Kidney (tissue), 14 donors: ENCODE measurements around the gene MAD1L1. TPM values are rescaled to one million over a fixed set of nuclear protein-coding genes. Genes with fewer than 3 reads are reported as not detected.

Experiments used
- DNase-seq, 5 donors: peaks; one replicate each; pipeline ENCODE4 v3.0.0-alpha.2; 2013 to 2020
- FAIRE-seq: peaks from 2 replicates; lab custom pipeline; 2012; peaks lifted over from hg19 to GRCh38; lab: Jason Lieb, UNC
- H3K27ac ChIP-seq, 2 donors: one replicate each; pipeline ENCODE4 v1.7.0; 2013; ENCODE audit warnings: low read depth in 2 of 2, low read length in 2 of 2, inconsistent platforms in 1 of 2
- H3K27me3 ChIP-seq: one replicate; pipeline ENCODE4 v1.7.1; 2013; ENCODE audit warnings: low read length, inconsistent platforms; ENCODE audit not compliant: control insufficient read depth, insufficient read depth
- H3K36me3 ChIP-seq, 3 donors: one replicate each; pipeline versions ENCODE4 v1.7.0 to v1.7.1; 2013; ENCODE audit warnings: low read length in 3 of 3, control low read depth in 1 of 3, inconsistent platforms in 1 of 3; ENCODE audit not compliant: insufficient read depth in 3 of 3, control insufficient read depth in 2 of 3
- H3K4me1 ChIP-seq, 3 donors: one replicate each; pipeline versions ENCODE4 v1.7.0 to v1.7.1; 2013; ENCODE audit warnings: low read length in 3 of 3, inconsistent platforms in 1 of 3, low read depth in 1 of 3; ENCODE audit not compliant: control insufficient read depth in 2 of 3, insufficient read depth in 2 of 3
- H3K4me3 ChIP-seq, 3 donors: one replicate each; pipeline versions ENCODE4 v1.7.0 to v1.8.1; 2013; ENCODE audit warnings: low read length in 3 of 3, control low read depth in 1 of 3, inconsistent platforms in 1 of 3
- H3K9ac ChIP-seq, 3 donors: one replicate each; pipeline versions ENCODE4 v1.7.0 to v1.7.1; 2013; ENCODE audit warnings: low read length in 3 of 3, control low read depth in 1 of 3, inconsistent platforms in 1 of 3
- H3K9me3 ChIP-seq, 3 donors: one replicate each; pipeline versions ENCODE4 v1.7.0 to v1.7.1; 2013; ENCODE audit warnings: low read length in 3 of 3, control low read depth in 1 of 3, inconsistent platforms in 1 of 3; ENCODE audit not compliant: control insufficient read depth in 2 of 3, insufficient read depth in 1 of 3
- intact Hi-C: fragments of 100-400 bp; cut with DNase I; formaldehyde crosslinking; loops from one replicate; pipeline ENCODE4 v1.11.1; 2022
- polyA plus RNA-seq: library from polyadenylated mRNA; stranded (reverse); fragments of 350-450 nt; fragmentation: Illumina TruSeq; extraction: RNeasy Lipid Tissue Mini Kit (QIAGEN cat#74804); gene quantifications from one replicate; pipeline ENCODE4 v1.2.3, GENCODE V29; 2014; ENCODE audit warnings: low read depth, low replicate concordance; ENCODE audit not compliant: insufficient read depth
- total RNA-seq: library from RNA; stranded (reverse); fragmentation: NEBNext Ultra II Directional; extraction: Animal tissue kit (Norgen Biotek cat#: 25700); gene quantifications from one replicate; pipeline ENCODE4 v1.2.1, GENCODE V29; 2021
- TF ChIP-seq, protein P1 (sequence below): IDR thresholded peaks from 3 replicates; pipeline ENCODE4 v1.5.1; 2012; ENCODE audit warnings: mild to moderate bottlenecking, moderate library complexity, borderline replicate concordance; ENCODE audit not compliant: insufficient read depth; ENCODE audit errors: extremely low read depth
- donor health status: control.
- donor health status: control.
- donor health status: control.
- donor health status: control.
- donor health status: control.
- donor health status: DM: yes; HTN: yes; CAD: no.
- donor health status: Normal renal cell carcinoma (clear cell type).

The MAD1L1 gene
- total and polyA plus RNA-seq, 2 donors from 2014 or later: 33.2 to 45.2 TPM

GRCh38 chr7:2255145-2256139 lies 22.7 kb upstream of the MAD1L1 start:
- TF ChIP-seq, protein P1, sequence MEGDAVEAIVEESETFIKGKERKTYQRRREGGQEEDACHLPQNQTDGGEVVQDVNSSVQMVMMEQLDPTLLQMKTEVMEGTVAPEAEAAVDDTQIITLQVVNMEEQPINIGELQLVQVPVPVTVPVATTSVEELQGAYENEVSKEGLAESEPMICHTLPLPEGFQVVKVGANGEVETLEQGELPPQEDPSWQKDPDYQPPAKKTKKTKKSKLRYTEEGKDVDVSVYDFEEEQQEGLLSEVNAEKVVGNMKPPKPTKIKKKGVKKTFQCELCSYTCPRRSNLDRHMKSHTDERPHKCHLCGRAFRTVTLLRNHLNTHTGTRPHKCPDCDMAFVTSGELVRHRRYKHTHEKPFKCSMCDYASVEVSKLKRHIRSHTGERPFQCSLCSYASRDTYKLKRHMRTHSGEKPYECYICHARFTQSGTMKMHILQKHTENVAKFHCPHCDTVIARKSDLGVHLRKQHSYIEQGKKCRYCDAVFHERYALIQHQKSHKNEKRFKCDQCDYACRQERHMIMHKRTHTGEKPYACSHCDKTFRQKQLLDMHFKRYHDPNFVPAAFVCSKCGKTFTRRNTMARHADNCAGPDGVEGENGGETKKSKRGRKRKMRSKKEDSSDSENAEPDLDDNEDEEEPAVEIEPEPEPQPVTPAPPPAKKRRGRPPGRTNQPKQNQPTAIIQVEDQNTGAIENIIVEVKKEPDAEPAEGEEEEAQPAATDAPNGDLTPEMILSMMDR: no peak
- Histone ChIP-seq H3K36me3 (no peaks in the 10 kb centered on the region), H3K4me3 (no peak overlapping the region), H3K9ac (no peak overlapping the region), H3K4me1 (no peaks in the 10 kb centered on the region), H3K27ac (no peak overlapping the region), H3K27me3 (no peaks in the 10 kb centered on the region), H3K9me3 (no peaks in the 10 kb centered on the region)
- intact Hi-C loops: no loop called here
- DNase-seq: no peak
- no peak for FAIRE-seq

DNA sequence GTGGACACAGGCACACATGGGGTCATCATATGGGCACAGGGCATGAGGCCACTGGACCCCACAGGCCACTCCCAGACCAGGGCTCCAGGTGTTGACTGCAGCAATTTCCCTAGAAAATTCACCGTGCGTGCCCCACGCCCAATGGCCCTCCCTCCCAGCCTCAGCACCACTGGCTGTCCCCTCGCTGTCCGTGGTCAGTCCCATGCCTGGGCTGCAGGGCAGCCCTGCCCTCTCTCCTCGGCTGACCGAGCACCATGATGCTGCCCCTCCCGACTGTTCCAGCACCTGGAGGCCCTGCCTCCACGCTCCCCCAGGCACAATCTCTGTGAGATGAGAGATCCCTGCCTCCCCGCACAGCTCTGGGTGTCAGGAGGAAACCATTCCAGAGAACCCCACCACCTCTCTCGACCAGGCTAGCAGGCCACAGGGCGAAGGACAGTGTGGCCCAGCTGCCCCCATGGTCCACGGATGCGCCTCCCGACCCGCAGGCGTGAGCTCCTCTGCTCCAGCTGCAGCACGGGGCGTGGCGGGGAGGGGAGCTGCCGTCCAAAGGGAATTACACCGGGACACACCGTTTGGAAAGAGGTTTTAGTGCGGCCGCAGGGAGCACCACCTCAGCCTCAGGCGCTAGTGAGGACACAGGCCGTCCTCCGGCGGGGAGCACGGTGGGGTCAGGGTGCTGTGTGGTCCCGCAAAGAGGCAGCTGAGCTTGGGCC lies 21.8 kb upstream of the MAD1L1 start:
- no peak overlapping the region for H3K9ac ChIP-seq
- no peak overlapping the region for H3K4me3 ChIP-seq
- FAIRE-seq (no peak), DNase-seq (no peak)
- TF ChIP-seq, protein P1: no peak
- H3K4me1 ChIP-seq: peaks cover 0 to 2% (median 0%) of the 10 kb centered on the region in 3 donors
- H3K27me3 ChIP-seq: no peaks in the 10 kb centered on the region
- no peaks in the 10 kb centered on the region for H3K9me3 ChIP-seq
- H3K36me3 ChIP-seq: no peaks in the 10 kb centered on the region
- intact Hi-C loops: no loop called here
- H3K27ac ChIP-seq: no peak overlapping the region

DNA sequence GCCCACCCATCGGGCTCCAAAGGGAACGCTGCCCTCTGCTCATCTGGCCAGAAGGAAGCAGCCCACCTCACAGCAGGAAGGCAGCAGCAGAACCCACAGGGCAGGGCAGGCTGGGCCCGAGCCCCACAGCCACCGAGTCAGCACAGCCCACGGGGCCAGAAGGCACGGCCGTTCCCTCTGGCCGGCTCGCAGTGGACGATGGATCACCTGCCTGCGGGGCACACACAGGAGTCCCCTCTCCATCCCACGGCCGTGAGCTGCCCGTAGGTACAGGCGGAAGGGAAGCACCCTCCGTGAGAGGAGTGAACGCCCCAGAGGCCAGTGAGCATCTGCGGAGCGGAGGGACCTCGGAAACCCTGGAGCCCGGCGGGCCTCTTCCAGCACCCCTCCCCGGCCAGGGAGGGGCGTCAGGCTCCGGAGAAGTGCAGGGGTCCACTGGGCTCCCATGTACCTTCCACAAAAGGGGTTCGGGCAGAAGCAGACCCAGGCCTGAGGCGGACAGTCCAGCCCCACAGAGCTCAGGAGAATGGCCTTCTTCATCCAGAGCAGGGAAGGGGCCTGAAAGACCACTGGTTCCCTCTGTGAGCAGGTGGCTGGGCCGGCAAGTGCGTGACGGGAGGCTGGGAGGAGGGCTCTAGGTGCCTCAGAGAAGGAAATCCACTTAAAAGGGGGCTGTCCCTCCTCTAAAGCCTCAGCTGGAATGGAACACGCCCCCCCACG lies 20.9 kb upstream of the MAD1L1 start:
- Histone ChIP-seq H3K27ac (no peak overlapping the region), H3K36me3 (no peaks in the 10 kb centered on the region), H3K9me3 (no peaks in the 10 kb centered on the region), H3K4me1 (peaks cover 0 to 2% (median 0%) of the 10 kb centered on the region in 3 donors), H3K9ac (no peak overlapping the region), H3K27me3 (no peaks in the 10 kb centered on the region), H3K4me3 (no peak overlapping the region)
- intact Hi-C loops: no loop called here
- FAIRE-seq: no peak
- DNase-seq: no peak
- TF ChIP-seq, protein P1: no peak
